Measurements from ENCODE around the gene B4GALT3.
"Not testable (repeated sequence)": the region's sequence is repeated elsewhere in the genome, so short reads cannot be mapped to it uniquely, and the experiment has no call there.

The B4GALT3 gene

GRCh38 chr1:161177112-161177935 lies at the start of gene B4GALT3:
B4GALT3 (minus strand) TSS chr1:161177507; CDS start chr1:161176060, 1,447 bp downstream.
- peaks cover 3% of the 10 kb centered on the region; the same call in 1 of the 2 replicates for H3K36me3 ChIP-seq (ENCODE audit: insufficient read depth, low read length)
- H3K4me3 ChIP-seq (ENCODE audit: low read depth, low read length), result peak within 1 kb of the TSS; percentile 88
- no peaks in the 10 kb centered on the region for H3K27me3 ChIP-seq (ENCODE audit: insufficient read depth, low read length)
- peaks cover 13% of the 10 kb centered on the region for H3K79me2 ChIP-seq (ENCODE audit: control insufficient read depth, insufficient read depth, low read length, unreplicated experiment)
- H3K4me1 ChIP-seq (ENCODE audit: control insufficient read depth, insufficient read depth, low read length, unreplicated experiment), result peaks cover 37% of the 10 kb centered on the region
- peak within 1 kb of the TSS; percentile 26 for H2AFZ ChIP-seq (ENCODE audit: low read length, unreplicated experiment)
- peak within 1 kb of the TSS; percentile 23; the same call in 1 of the 2 replicates for H3K27ac ChIP-seq (ENCODE audit: low read depth, low read length)

DNA sequence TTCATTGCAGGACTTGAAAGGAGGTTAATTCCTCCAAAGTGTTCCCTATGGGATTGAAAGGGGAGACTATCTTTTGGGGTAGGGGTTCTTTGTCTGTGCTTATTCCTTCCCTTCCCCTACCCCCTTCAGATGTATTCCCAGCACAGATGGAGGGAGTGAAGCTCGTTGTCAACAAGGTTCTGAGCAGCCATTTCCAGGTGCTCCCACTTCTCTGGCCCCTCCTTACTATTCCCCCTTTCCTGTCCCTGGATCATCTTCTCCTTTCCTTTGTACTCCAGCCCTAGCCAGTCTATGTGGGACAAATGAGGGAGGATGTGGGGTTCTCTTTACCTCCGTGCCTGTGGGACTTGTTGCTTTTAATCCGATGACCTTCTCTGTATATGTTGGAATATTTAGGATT lies 49.5 kb upstream of the B4GALT3 start:
- Histone ChIP-seq H3K27me3 (ENCODE audit: insufficient read depth, low read length) (no peaks in the 10 kb centered on the region), H3K79me2 (ENCODE audit: control insufficient read depth, insufficient read depth, low read length, unreplicated experiment) (peaks cover 3% of the 10 kb centered on the region), H3K27ac (ENCODE audit: low read depth, low read length) (peak overlapping the region; percentile 52), H3K4me1 (ENCODE audit: control insufficient read depth, insufficient read depth, low read length, unreplicated experiment) (peaks cover 17% of the 10 kb centered on the region), H2AFZ (ENCODE audit: low read length, unreplicated experiment) (peak overlapping the region; percentile 98), H3K4me3 (ENCODE audit: low read depth, low read length) (peak overlapping the region; percentile 93), H3K36me3 (ENCODE audit: insufficient read depth, low read length) (no peaks in the 10 kb centered on the region)

DNA sequence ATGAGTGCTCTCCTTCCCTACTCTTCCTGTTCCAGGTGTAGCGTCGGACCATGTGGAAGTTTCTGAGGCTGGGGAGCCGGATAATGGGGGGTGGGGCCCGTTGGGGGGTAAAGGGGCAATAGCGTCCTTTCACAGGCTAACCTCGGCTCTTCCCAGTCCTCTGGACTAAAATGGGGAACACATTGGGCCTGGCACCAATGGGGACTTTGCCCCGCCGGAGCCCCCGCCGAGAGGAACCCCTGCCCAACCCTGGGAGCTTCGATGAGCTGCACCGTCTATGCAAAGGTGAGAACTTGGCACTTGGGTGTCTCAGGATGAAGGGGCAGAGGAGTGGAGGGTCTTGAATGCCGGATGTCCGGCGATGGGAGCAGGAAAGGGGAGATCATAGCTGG lies 49.0 kb upstream of the B4GALT3 start:
- Histone ChIP-seq H3K4me1 (ENCODE audit: control insufficient read depth, insufficient read depth, low read length, unreplicated experiment) (peaks cover 17% of the 10 kb centered on the region), H3K27ac (ENCODE audit: low read depth, low read length) (peak overlapping the region; percentile 52), H2AFZ (ENCODE audit: low read length, unreplicated experiment) (peak overlapping the region; percentile 98), H3K27me3 (ENCODE audit: insufficient read depth, low read length) (no peaks in the 10 kb centered on the region), H3K4me3 (ENCODE audit: low read depth, low read length) (peak overlapping the region; percentile 93), H3K79me2 (ENCODE audit: control insufficient read depth, insufficient read depth, low read length, unreplicated experiment) (peaks cover 3% of the 10 kb centered on the region), H3K36me3 (ENCODE audit: insufficient read depth, low read length) (no peaks in the 10 kb centered on the region)

GRCh38 chr1:161225534-161226319 lies 48.4 kb upstream of the B4GALT3 start, which contains the start of gene TOMM40L:
TOMM40L (plus strand) TSS chr1:161226060; CDS start chr1:161226490, 430 bp downstream.
- Histone ChIP-seq H2AFZ (ENCODE audit: low read length, unreplicated experiment) (peak within 1 kb of the TSS; percentile 98), H3K4me3 (ENCODE audit: low read depth, low read length) (peak within 1 kb of the TSS; percentile 93), H3K27me3 (ENCODE audit: insufficient read depth, low read length) (no peaks in the 10 kb centered on the region), H3K4me1 (ENCODE audit: control insufficient read depth, insufficient read depth, low read length, unreplicated experiment) (peaks cover 17% of the 10 kb centered on the region), H3K36me3 (ENCODE audit: insufficient read depth, low read length) (no peaks in the 10 kb centered on the region), H3K79me2 (ENCODE audit: control insufficient read depth, insufficient read depth, low read length, unreplicated experiment) (peaks cover 3% of the 10 kb centered on the region), H3K27ac (ENCODE audit: low read depth, low read length) (peak within 1 kb of the TSS; percentile 52)

GRCh38 chr1:161225178-161225533 lies 47.8 kb upstream of the B4GALT3 start:
- peak overlapping the region; percentile 36; the same call in 1 of the 2 replicates for H3K27ac ChIP-seq (ENCODE audit: low read depth, low read length)
- H3K27me3 ChIP-seq (ENCODE audit: insufficient read depth, low read length), result no peaks in the 10 kb centered on the region
- peak overlapping the region; percentile 76 for H2AFZ ChIP-seq (ENCODE audit: low read length, unreplicated experiment)
- peaks cover 3% of the 10 kb centered on the region for H3K79me2 ChIP-seq (ENCODE audit: control insufficient read depth, insufficient read depth, low read length, unreplicated experiment)
- H3K36me3 ChIP-seq (ENCODE audit: insufficient read depth, low read length), result no peaks in the 10 kb centered on the region
- H3K4me3 ChIP-seq (ENCODE audit: low read depth, low read length), result peak overlapping the region; percentile 10; the same call in 1 of the 2 replicates
- peaks cover 17% of the 10 kb centered on the region for H3K4me1 ChIP-seq (ENCODE audit: control insufficient read depth, insufficient read depth, low read length, unreplicated experiment)

DNA sequence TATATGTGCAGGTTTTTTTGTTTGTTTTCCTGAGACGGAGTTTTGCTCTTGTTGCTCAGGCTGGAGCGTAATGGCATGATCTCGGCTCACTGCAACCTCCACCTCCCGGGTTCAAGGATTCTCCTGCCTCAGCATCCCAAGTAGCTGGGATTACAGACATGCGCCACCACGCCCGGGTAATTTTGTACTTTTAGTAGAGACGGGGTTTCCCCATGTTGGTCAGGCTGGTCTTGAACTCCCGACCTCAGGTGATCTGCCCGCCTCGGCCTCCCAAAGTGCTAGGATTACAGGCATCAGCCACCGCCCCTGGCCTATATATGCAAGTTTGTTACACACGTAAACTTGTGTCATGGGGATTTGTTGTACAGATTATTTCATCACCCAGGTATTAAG lies 47.4 kb upstream of the B4GALT3 start:
- H3K4me3 ChIP-seq (ENCODE audit: low read depth, low read length); H3K36me3 ChIP-seq (ENCODE audit: insufficient read depth, low read length); H2AFZ ChIP-seq (ENCODE audit: low read length, unreplicated experiment); H3K79me2 ChIP-seq (ENCODE audit: control insufficient read depth, insufficient read depth, low read length, unreplicated experiment); H3K27ac ChIP-seq (ENCODE audit: low read depth, low read length); H3K27me3 ChIP-seq (ENCODE audit: insufficient read depth, low read length): not testable (repeated sequence)
- peaks cover 17% of the 10 kb centered on the region for H3K4me1 ChIP-seq (ENCODE audit: control insufficient read depth, insufficient read depth, low read length, unreplicated experiment)

GRCh38 chr1:161223805-161224694 lies 46.7 kb upstream of the B4GALT3 start:
- Histone ChIP-seq H3K4me1 (ENCODE audit: control insufficient read depth, insufficient read depth, low read length, unreplicated experiment) (peaks cover 17% of the 10 kb centered on the region), H3K27me3 (ENCODE audit: insufficient read depth, low read length) (no peaks in the 10 kb centered on the region)

DNA sequence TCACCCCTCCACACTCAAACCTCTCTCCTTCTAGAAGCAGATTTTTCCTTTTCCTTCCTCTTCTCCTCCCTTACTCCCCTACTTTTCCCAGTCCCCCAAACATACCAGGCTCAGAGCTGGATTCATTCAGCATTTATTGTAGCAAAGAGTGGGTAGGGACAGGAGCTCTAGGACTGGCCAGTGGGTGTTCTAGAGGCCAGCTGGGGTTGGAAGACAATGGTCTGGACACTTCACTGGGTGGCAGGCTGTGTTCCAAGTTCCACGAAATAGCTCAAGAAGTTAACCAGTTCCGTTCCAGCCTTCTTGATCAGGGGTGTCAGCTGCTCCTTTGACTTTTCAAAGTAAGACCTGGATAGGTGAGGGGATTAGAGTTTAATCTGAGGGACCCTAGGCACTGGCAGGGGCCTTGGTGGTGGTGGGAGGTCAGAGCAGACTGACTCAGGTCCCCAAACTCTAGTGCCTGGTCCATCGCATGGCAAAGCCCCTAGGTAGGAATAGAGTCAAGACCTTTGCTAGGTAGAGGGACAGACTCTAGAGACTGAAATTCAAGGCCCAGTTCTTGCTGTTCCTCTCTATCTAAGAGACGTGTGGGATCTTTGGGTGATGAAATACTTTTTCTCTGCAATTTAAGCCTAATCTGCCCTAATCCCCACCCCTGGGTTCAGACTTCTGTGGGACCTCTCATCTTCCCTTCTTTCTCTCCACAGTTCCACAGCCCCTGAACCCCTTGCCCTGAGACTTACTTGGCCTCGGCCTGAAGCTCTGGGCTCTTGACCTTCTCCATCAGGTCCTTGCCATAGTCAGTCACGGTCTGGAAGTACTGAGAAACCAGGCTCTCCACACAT lies 45.1 kb upstream of the B4GALT3 start:
- H3K36me3 ChIP-seq (ENCODE audit: insufficient read depth, low read length), result no peaks in the 10 kb centered on the region
- H3K27me3 ChIP-seq (ENCODE audit: insufficient read depth, low read length), result no peaks in the 10 kb centered on the region
- peaks cover 22% of the 10 kb centered on the region for H3K4me1 ChIP-seq (ENCODE audit: control insufficient read depth, insufficient read depth, low read length, unreplicated experiment)
- no peak overlapping the region for H2AFZ ChIP-seq (ENCODE audit: low read length, unreplicated experiment)
- H3K27ac ChIP-seq (ENCODE audit: low read depth, low read length), result no peak overlapping the region
- no peak overlapping the region for H3K4me3 ChIP-seq (ENCODE audit: low read depth, low read length)
- H3K79me2 ChIP-seq (ENCODE audit: control insufficient read depth, insufficient read depth, low read length, unreplicated experiment), result peaks cover 3% of the 10 kb centered on the region

More at GRCh38 chr1:161223805-161224694, 46.7 kb upstream of the B4GALT3 start:
- no peak overlapping the region for H2AFZ ChIP-seq (ENCODE audit: low read length, unreplicated experiment)
- no peak overlapping the region for H3K4me3 ChIP-seq (ENCODE audit: low read depth, low read length)
- no peak overlapping the region for H3K27ac ChIP-seq (ENCODE audit: low read depth, low read length)
- peaks cover 3% of the 10 kb centered on the region for H3K79me2 ChIP-seq (ENCODE audit: control insufficient read depth, insufficient read depth, low read length, unreplicated experiment)
- H3K36me3 ChIP-seq (ENCODE audit: insufficient read depth, low read length), result no peaks in the 10 kb centered on the region

GRCh38 chr1:161220002-161220401 lies 42.7 kb upstream of the B4GALT3 start:
- H3K27me3 ChIP-seq (ENCODE audit: insufficient read depth, low read length), result no peaks in the 10 kb centered on the region
- H3K27ac ChIP-seq (ENCODE audit: low read depth, low read length), result no peak overlapping the region
- H2AFZ ChIP-seq (ENCODE audit: low read length, unreplicated experiment), result no peak overlapping the region
- H3K79me2 ChIP-seq (ENCODE audit: control insufficient read depth, insufficient read depth, low read length, unreplicated experiment), result no peaks in the 10 kb centered on the region
- H3K4me3 ChIP-seq (ENCODE audit: low read depth, low read length), result no peak overlapping the region
- peaks cover 23% of the 10 kb centered on the region for H3K4me1 ChIP-seq (ENCODE audit: control insufficient read depth, insufficient read depth, low read length, unreplicated experiment)
- H3K36me3 ChIP-seq (ENCODE audit: insufficient read depth, low read length), result no peaks in the 10 kb centered on the region

Data from ACC112 (cell line).